ENCODE data around the gene PTP4A2. TPM values are rescaled to one million over a fixed set of nuclear protein-coding genes. Genes with fewer than 3 reads are reported as not detected.
A peak's percentile ranks its signal among the peaks of the same experiment; 100 is the strongest.

Gene PTP4A2
- polyA plus RNA-seq, 3 donors = 227 to 501 (median 294) TPM

GRCh38 chr1:31915438-31915837 is 22.7 kb downstream of the PTP4A2 start:
- peaks cover 0 to 7% (median 0%) of the 10 kb centered on the region in 7 donors for H3K9me3 Mint-ChIP-seq
- Histone ChIP-seq H3K4me2 (replicated peaks; ENCODE audit: extremely low read depth, low read length, poor library complexity, severe bottlenecking) (no peak overlapping the region), H3K27ac (ENCODE audit: low read depth in 1 of 2, low read length in 2 of 2) (no peak overlapping the region), H3K4me3 (replicated peaks in 1 of 3; ENCODE audit: low read depth in 2 of 3, low read length in 3 of 3) (no peak overlapping the region), H3K79me2 (ENCODE audit: insufficient read depth, low read length) (peaks cover 100% of the 10 kb centered on the region), H3K9me3 (replicated peaks in 1 of 2; ENCODE audit: control insufficient read depth in 1 of 2, insufficient read depth in 1 of 2, low read length in 2 of 2) (no peaks in the 10 kb centered on the region), H4K20me1 (ENCODE audit: insufficient read depth, low read length) (peaks cover 98% of the 10 kb centered on the region), H3K36me3 (replicated peaks in 1 of 2; ENCODE audit: control insufficient read depth in 1 of 2, insufficient read depth in 2 of 2, low read length in 2 of 2) (peaks cover 52 to 89% of the 10 kb centered on the region in 2 donors), H3K27me3 (ENCODE audit: control insufficient read depth in 2 of 2, insufficient read depth in 2 of 2, low read length in 2 of 2) (no peaks in the 10 kb centered on the region), H3K4me1 (ENCODE audit: control insufficient read depth in 1 of 2, insufficient read depth in 2 of 2, low read length in 2 of 2) (peaks cover 21 to 34% of the 10 kb centered on the region in 2 donors), H3K9ac (ENCODE audit: insufficient read depth, low read length, poor library complexity, severe bottlenecking) (no peak overlapping the region), H2AFZ (ENCODE audit: insufficient read depth, low read depth, low read length, poor library complexity, severe bottlenecking) (no peak overlapping the region)
- DNase-seq = no peak
- no peak overlapping the region for H3K4me3 Mint-ChIP-seq
- peaks cover 62 to 88% of the 10 kb centered on the region in 2 donors for H3K36me3 Mint-ChIP-seq
- WGBS (ENCODE audit: insufficient coverage) = no CpG with 5 or more reads among the region's 4 CpGs
- peaks cover 45% of the 10 kb centered on the region for H3K4me1 Mint-ChIP-seq
- no peak overlapping the region for H3K27ac Mint-ChIP-seq
- no peaks in the 10 kb centered on the region for H3K27me3 Mint-ChIP-seq (ENCODE audit: low read depth in 3 of 3)
- intact Hi-C loops (cut with micrococcal nuclease) = no loop called here
- TF ChIP-seq CTCF (IDR thresholded peaks at IDR 0.05) = no peak

- no peak for TF ChIP-seq CTCF (IDR thresholded peaks at IDR 0.05)
- no peaks in the 10 kb centered on the region for H3K27me3 ChIP-seq (ENCODE audit: control insufficient read depth in 2 of 2, insufficient read depth in 2 of 2, low read length in 2 of 2)
- peaks cover 98% of the 10 kb centered on the region for H3K79me2 ChIP-seq (ENCODE audit: insufficient read depth, low read length)
- H3K4me1 Mint-ChIP-seq = peaks cover 39% of the 10 kb centered on the region
- H3K9ac ChIP-seq (ENCODE audit: insufficient read depth, low read length, poor library complexity, severe bottlenecking) = no peak overlapping the region
- DNase-seq = no peak
- H3K4me2 ChIP-seq (replicated peaks; ENCODE audit: extremely low read depth, low read length, poor library complexity, severe bottlenecking) = no peak overlapping the region
- no peak overlapping the region for H2AFZ ChIP-seq (ENCODE audit: insufficient read depth, low read depth, low read length, poor library complexity, severe bottlenecking)
- H3K9me3 ChIP-seq (replicated peaks in 1 of 2; ENCODE audit: control insufficient read depth in 1 of 2, insufficient read depth in 1 of 2, low read length in 2 of 2) = no peaks in the 10 kb centered on the region
- intact Hi-C loops (cut with micrococcal nuclease) = loop anchor here in 1 of 2 donors (2.0 kb wide), 1 partner anchor 51 kb away; no protein-coding TSS in a partner anchor
- peaks cover 70 to 95% of the 10 kb centered on the region in 2 donors for H3K36me3 Mint-ChIP-seq
- peak overlapping the region in 1 of 7 donors; percentile 38 for H3K27ac Mint-ChIP-seq
- H3K27me3 Mint-ChIP-seq (ENCODE audit: low read depth in 3 of 3) = no peaks in the 10 kb centered on the region
- no peak overlapping the region for H3K4me3 ChIP-seq (replicated peaks in 1 of 3; ENCODE audit: low read depth in 2 of 3, low read length in 3 of 3)
- WGBS (ENCODE audit: insufficient coverage) = 100% methylated on average over 3 of the region's 3 CpGs
- H3K9me3 Mint-ChIP-seq = peaks cover 0 to 4% (median 0%) of the 10 kb centered on the region in 7 donors
- peaks cover 100% of the 10 kb centered on the region for H4K20me1 ChIP-seq (ENCODE audit: insufficient read depth, low read length)
- no peak overlapping the region for H3K4me3 Mint-ChIP-seq
- peaks cover 65 to 96% of the 10 kb centered on the region in 2 donors for H3K36me3 ChIP-seq (replicated peaks in 1 of 2; ENCODE audit: control insufficient read depth in 1 of 2, insufficient read depth in 2 of 2, low read length in 2 of 2)
- peaks cover 16 to 29% of the 10 kb centered on the region in 2 donors for H3K4me1 ChIP-seq (ENCODE audit: control insufficient read depth in 1 of 2, insufficient read depth in 2 of 2, low read length in 2 of 2)
- H3K27ac ChIP-seq (ENCODE audit: low read depth in 1 of 2, low read length in 2 of 2) = peak overlapping the region in 1 of 2 donors; percentile 15
Measured at GRCh38 chr1:31913968-31914367, 24.2 kb downstream of the PTP4A2 start.

All from CD14-positive monocyte (primary cell).